ENCODE data around the gene NRG3.

The NRG3 gene

DNA sequence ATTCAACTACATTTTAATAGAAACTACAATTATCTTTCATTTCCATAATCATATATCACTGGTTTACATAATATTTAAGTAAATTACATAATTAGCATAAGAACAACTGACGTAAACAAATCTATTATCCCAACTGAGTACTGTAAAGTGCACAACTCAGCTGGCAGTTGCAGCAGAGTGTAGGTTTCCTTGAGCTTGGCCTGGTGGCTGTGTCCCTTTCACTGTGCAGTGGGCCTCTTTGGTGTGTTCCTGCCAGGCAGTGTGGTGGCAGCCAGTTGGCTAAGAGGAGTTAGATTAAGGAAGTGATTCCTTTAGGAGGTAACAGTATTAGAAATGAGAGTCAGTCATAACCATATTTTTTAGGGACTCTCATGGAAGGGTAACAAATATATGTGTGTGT, 7.0 kb downstream of the NRG3 start:
- TF ChIP-seq, protein P1, sequence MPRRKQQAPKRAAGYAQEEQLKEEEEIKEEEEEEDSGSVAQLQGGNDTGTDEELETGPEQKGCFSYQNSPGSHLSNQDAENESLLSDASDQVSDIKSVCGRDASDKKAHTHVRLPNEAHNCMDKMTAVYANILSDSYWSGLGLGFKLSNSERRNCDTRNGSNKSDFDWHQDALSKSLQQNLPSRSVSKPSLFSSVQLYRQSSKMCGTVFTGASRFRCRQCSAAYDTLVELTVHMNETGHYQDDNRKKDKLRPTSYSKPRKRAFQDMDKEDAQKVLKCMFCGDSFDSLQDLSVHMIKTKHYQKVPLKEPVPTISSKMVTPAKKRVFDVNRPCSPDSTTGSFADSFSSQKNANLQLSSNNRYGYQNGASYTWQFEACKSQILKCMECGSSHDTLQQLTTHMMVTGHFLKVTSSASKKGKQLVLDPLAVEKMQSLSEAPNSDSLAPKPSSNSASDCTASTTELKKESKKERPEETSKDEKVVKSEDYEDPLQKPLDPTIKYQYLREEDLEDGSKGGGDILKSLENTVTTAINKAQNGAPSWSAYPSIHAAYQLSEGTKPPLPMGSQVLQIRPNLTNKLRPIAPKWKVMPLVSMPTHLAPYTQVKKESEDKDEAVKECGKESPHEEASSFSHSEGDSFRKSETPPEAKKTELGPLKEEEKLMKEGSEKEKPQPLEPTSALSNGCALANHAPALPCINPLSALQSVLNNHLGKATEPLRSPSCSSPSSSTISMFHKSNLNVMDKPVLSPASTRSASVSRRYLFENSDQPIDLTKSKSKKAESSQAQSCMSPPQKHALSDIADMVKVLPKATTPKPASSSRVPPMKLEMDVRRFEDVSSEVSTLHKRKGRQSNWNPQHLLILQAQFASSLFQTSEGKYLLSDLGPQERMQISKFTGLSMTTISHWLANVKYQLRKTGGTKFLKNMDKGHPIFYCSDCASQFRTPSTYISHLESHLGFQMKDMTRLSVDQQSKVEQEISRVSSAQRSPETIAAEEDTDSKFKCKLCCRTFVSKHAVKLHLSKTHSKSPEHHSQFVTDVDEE (CRISPR knock-in tag; IDR thresholded peaks at IDR 0.05), result no peak
- TF ChIP-seq ZFP30 (CRISPR knock-in tag; IDR thresholded peaks at IDR 0.05) (no peak), OSR1 (CRISPR knock-in tag; IDR thresholded peaks at IDR 0.05) (no peak), GLIS3 (CRISPR knock-in tag; IDR thresholded peaks at IDR 0.05) (no peak), TOX (CRISPR knock-in tag; IDR thresholded peaks at IDR 0.05; ENCODE audit: borderline replicate concordance) (no peak), ESRRG (CRISPR knock-in tag; IDR thresholded peaks at IDR 0.05) (no peak)
- ATAC-seq, result no peak

- no peak for ATAC-seq
- TF ChIP-seq GLIS3 (CRISPR knock-in tag; IDR thresholded peaks at IDR 0.05), result no peak
- no peak for TF ChIP-seq TCF4 (CRISPR knock-in tag; IDR thresholded peaks at IDR 0.05; ENCODE audit: borderline replicate concordance)
- no peak for TF ChIP-seq PPARA (CRISPR knock-in tag; IDR thresholded peaks at IDR 0.05; ENCODE audit: borderline replicate concordance)
- no peak for TF ChIP-seq SNAI2 (CRISPR knock-in tag; IDR thresholded peaks at IDR 0.05)
- no peak for TF ChIP-seq CREB5 (CRISPR knock-in tag; IDR thresholded peaks at IDR 0.05; ENCODE audit: low read depth)
- no peak for TF ChIP-seq CSDC2 (CRISPR knock-in tag; IDR thresholded peaks at IDR 0.05)
- TF ChIP-seq, protein P2, sequence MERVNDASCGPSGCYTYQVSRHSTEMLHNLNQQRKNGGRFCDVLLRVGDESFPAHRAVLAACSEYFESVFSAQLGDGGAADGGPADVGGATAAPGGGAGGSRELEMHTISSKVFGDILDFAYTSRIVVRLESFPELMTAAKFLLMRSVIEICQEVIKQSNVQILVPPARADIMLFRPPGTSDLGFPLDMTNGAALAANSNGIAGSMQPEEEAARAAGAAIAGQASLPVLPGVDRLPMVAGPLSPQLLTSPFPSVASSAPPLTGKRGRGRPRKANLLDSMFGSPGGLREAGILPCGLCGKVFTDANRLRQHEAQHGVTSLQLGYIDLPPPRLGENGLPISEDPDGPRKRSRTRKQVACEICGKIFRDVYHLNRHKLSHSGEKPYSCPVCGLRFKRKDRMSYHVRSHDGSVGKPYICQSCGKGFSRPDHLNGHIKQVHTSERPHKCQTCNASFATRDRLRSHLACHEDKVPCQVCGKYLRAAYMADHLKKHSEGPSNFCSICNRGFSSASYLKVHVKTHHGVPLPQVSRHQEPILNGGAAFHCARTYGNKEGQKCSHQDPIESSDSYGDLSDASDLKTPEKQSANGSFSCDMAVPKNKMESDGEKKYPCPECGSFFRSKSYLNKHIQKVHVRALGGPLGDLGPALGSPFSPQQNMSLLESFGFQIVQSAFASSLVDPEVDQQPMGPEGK (CRISPR knock-in tag; IDR thresholded peaks at IDR 0.05; ENCODE audit: borderline replicate concordance), result no peak
- TF ChIP-seq ZC3H10 (CRISPR knock-in tag; IDR thresholded peaks at IDR 0.05), result no peak
- no peak for TF ChIP-seq ISL1 (CRISPR knock-in tag; IDR thresholded peaks at IDR 0.05)
- TF ChIP-seq TOX (CRISPR knock-in tag; IDR thresholded peaks at IDR 0.05; ENCODE audit: borderline replicate concordance), result no peak
- TF ChIP-seq CSRNP3 (CRISPR knock-in tag; IDR thresholded peaks at IDR 0.05), result no peak
- TF ChIP-seq, protein P1 (CRISPR knock-in tag; IDR thresholded peaks at IDR 0.05), result no peak
- no peak for TF ChIP-seq ZNF8 (CRISPR knock-in tag; IDR thresholded peaks at IDR 0.05)
- TF ChIP-seq, protein P3, sequence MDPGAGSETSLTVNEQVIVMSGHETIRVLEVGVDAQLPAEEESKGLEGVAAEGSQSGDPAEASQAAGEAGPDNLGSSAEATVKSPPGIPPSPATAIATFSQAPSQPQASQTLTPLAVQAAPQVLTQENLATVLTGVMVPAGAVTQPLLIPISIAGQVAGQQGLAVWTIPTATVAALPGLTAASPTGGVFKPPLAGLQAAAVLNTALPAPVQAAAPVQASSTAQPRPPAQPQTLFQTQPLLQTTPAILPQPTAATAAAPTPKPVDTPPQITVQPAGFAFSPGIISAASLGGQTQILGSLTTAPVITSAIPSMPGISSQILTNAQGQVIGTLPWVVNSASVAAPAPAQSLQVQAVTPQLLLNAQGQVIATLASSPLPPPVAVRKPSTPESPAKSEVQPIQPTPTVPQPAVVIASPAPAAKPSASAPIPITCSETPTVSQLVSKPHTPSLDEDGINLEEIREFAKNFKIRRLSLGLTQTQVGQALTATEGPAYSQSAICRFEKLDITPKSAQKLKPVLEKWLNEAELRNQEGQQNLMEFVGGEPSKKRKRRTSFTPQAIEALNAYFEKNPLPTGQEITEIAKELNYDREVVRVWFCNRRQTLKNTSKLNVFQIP (CRISPR knock-in tag; IDR thresholded peaks at IDR 0.05; ENCODE audit: borderline replicate concordance, low read depth), result no peak
- TF ChIP-seq RARB (CRISPR knock-in tag; IDR thresholded peaks at IDR 0.05), result no peak
- no peak for TF ChIP-seq ZFP3 (CRISPR knock-in tag; IDR thresholded peaks at IDR 0.05)
- no peak for TF ChIP-seq ZFP30 (CRISPR knock-in tag; IDR thresholded peaks at IDR 0.05)
- no peak for TF ChIP-seq ZNF70 (CRISPR knock-in tag; IDR thresholded peaks at IDR 0.05)
These were observed 9.9 kb downstream of the NRG3 start for GRCh38 chr10:81884856-81885255.
